SHP77 treated with DMSO at 0.1 percent for 48 hours (cell line): Measurements from ENCODE around the gene HIPK1.
"Not testable (repeated sequence)": the region's sequence is repeated elsewhere in the genome, so short reads cannot be mapped to it uniquely, and the experiment has no call there.

Source experiments
- DNase-seq: peaks from one replicate; lab custom pipeline; 2025; lab: John Stamatoyannopoulos, UW

HIPK1 gene

DNA sequence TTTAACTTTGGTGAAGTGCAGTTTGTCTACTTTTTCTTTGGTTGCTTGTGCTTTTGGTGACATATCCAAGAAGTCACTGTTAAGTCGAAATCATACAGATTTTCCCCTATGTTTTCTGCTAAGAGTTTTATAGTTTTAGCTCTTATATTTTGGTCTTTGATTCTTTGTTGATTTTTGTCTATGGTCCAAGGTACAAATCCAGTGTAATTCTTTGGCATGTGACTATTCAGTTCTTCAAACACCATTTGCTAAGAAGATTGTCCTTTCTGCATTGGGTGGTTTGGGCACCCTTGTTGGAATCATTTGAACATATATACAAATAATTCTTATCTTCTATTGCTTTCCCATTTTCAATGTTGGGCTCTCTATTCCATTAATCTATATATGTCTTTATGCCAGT lies 16.2 kb downstream of the HIPK1 start:
- DNase-seq = no peak

DNA sequence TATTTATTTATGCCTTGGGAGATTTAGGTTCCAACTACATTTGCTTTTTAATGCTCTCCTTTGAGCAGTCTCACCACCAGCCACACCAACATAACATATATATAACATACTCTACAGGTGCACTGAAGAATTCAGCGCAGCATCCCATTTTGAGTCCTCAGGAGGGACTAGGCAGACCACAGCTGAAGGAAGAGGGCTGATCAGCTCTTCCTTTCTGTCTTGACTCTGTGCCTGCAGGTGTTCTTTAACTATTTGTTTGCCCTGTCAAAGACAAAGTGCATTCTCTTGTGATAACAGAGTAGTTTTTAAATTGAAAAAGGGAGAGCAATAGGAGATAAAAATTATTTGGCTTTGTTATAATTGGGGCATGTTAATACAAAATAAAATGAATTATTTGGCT lies 17.0 kb downstream of the HIPK1 start:
- no peak for DNase-seq

DNA sequence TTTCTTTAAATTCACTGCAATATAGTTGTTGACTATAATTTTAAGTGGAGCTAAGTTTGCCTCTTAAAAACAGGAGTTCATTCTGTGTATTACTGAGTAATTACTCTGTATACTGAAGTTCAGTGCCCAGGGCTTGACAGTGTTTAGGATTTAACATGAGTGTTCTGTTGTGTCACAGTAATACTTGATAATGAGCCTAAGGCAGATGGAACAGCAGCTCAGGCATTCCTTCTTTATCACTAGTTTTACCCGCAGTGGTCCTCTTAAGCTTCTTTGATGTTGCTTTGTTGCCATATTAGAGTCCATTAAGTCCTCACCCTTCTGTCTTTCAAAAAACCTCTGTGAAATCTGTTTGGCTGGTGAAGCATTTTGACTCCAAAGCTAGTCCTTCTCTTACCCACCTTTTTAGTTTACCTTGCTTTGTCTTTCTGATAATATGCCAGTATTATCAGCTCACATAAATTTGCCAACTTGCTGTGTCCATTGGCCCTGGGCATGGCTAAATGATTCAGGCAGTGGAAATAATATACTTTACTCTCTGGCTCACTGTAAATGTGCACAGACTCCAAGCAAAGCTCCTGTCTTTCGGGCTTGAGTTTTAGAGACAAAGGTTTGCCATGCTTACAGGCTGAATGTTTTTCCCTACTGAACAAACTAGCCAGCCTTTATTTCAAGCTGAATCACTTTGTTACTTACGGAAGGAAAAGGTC lies 17.7 kb downstream of the HIPK1 start:
- DNase-seq = no peak

- DNase-seq = no peak
Observed at GRCh38 chr1:113947388-113948107, 18.4 kb downstream of the HIPK1 start.

GRCh38 chr1:113948151-113948550 lies 19.0 kb downstream of the HIPK1 start:
- DNase-seq = not testable (repeated sequence)

DNA sequence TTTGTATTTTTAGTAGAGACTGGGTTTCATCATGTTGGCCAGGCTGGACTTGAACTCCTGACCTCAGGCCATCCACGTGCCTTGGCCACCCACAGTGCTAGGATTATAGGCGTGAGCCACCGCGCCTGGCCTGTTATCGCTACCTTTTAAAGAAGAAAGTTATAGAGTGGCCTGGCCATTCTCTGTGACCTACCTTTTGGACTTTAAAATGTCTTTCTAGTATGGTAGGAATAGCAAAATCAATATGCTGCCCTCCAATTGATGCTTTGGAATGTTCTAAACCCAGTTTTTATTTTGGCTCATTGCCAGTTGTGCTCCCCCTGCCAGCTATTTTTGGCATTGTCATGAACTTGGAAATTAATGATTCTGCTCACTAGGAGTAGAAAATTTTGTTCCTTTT lies 19.9 kb downstream of the HIPK1 start:
- DNase-seq = no peak

DNA sequence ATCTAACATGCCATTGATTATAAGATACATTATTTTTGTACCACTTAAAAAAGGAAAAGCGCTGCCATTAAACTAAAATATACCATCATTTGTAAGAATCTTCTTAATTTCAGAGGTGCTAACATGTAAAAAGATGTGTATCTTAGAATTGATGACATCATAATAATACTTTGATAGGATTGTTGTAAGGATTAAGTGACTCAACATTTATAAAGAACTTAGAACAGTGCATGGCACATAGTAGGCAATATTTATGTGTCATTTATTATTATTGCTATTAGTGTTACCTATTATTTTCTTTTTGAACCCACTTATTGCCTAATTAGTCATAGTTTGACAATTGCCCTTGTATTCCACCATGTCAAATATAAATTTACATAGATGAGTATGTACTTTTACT lies 21.8 kb downstream of the HIPK1 start:
- DNase-seq = no peak

GRCh38 chr1:113951719-113952118 lies 22.6 kb downstream of the HIPK1 start:
- no peak for DNase-seq

- DNase-seq = no peak
Observed at GRCh38 chr1:113957984-113958383, 28.9 kb downstream of the HIPK1 start.

GRCh38 chr1:113958691-113959090 lies 29.6 kb downstream of the HIPK1 start:
- DNase-seq = no peak

GRCh38 chr1:113963281-113963906 lies 34.3 kb downstream of the HIPK1 start:
- DNase-seq = no peak

DNA sequence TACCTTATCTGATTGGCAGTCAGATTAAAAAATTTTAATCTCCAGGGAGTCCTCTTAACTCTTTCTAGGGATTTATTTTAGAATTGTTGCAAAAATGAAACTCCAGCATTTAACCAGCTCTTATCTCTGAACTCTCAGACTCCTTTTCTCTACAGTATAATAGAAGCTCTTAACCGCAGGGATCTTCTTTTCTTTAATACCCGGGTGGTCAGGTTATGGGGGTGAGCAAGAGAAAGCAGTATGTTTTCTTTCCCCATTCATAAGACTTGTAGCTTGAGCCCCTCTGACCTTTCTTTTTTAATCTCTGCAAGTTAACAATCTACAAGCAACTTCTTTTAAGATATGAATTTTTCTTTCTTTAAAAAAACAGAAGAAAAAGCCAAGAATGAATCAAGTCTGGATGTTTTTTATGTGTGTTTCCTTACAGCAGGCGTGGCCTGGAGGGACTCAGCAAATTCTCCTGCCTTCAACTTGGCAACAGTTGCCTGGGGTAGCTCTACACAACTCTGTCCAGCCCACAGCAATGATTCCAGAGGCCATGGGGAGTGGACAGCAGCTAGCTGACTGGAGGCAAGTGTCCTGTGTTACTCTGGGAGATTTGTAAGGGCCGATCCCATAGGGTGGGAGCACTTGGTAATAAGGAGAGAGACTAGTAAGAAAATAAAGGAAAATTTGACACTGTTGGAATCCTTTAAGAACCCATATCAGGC lies 36.7 kb downstream of the HIPK1 start:
- no peak for DNase-seq

GRCh38 chr1:113972954-113973353 lies 43.8 kb downstream of the HIPK1 start:
- no peak for DNase-seq

DNA sequence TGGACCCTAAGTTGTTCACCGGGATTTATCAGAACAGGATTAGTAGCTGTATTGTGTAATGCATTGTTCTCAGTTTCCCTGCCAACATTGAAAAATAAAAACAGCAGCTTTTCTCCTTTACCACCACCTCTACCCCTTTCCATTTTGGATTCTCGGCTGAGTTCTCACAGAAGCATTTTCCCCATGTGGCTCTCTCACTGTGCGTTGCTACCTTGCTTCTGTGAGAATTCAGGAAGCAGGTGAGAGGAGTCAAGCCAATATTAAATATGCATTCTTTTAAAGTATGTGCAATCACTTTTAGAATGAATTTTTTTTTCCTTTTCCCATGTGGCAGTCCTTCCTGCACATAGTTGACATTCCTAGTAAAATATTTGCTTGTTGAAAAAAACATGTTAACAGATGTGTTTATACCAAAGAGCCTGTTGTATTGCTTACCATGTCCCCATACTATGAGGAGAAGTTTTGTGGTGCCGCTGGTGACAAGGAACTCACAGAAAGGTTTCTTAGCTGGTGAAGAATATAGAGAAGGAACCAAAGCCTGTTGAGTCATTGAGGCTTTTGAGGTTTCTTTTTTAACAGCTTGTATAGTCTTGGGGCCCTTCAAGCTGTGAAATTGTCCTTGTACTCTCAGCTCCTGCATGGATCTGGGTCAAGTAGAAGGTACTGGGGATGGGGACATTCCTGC lies 46.2 kb downstream of the HIPK1 start:
- DNase-seq = no peak

- no peak for DNase-seq
Observed at GRCh38 chr1:113976609-113977278, 47.6 kb downstream of the HIPK1 start.

DNA sequence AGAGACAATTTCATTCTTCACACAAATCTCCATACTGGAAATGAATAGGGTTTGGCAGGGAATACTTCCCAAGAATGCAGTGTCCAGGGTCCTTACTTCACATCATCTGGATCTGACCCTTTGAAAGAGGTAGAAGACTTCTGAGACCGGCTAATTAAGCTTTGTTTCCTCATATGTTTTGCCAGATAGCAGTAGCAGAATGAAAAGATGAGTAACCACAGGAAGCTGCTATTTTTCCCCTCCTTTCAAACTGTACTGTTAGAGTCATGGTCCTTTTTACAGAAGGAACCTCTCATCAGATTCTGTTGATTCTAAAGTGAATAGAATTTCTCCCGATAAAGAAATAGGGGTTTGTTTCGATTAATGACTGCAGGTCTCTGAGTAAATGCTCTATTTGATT lies 48.8 kb downstream of the HIPK1 start:
- DNase-seq = no peak

GRCh38 chr1:113978863-113979702 lies 50.0 kb downstream of the HIPK1 start, which contains the start of gene OLFML3:
Gene OLFML3, plus strand, starts transcription at chr1:113979474. Its CDS starts 43 bp downstream, at chr1:113979517.
- peak; percentile 72 for DNase-seq

DNA sequence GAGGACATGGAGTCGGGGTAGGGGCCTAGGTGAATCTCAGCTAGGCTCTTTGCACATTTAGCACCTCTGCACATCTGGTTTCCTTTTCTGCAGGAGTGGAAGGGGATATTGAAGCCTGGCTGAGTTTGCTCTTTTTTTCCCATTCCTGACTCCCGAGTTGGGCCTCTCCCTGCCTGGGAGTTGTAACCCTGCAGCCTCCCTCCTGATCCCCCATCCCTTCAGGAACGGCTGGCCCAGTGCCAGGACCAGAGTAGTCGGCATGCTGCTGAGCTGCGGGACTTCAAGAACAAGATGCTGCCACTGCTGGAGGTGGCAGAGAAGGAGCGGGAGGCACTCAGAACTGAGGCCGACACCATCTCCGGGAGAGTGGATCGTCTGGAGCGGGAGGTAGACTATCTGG lies 51.0 kb downstream of the HIPK1 start:
- DNase-seq = no peak

- DNase-seq = no peak
Observed at GRCh38 chr1:113981962-113982931, 53.1 kb downstream of the HIPK1 start.
